ENCODE data around the gene NPAS2.

- TF ChIP-seq CTCF (IDR thresholded peaks at IDR 0.05) (no peak), POLR2A (IDR thresholded peaks at IDR 0.05; ENCODE audit: low read depth) (no peak), POLR2AphosphoS5 (IDR thresholded peaks at IDR 0.05) (no peak), EP300 (IDR thresholded peaks at IDR 0.05) (no peak)
These were observed 66.1 kb downstream of the NPAS2 start for GRCh38 chr2:100886085-100886484.

Data from esophagus muscularis mucosa (tissue), 4 donors.